Erythroblast (primary cell): ENCODE results near the gene TUBA4B.

Experiments
- GATA1 ChIP-seq: IDR thresholded peaks from 2 replicates; pipeline ENCODE4 v1.6.1; 2011; ENCODE audit warnings: low read depth, mild to moderate bottlenecking, control low read depth, low read length, moderate library complexity
- POLR2A ChIP-seq: IDR thresholded peaks from 2 replicates; pipeline ENCODE4 v1.6.1; 2011; ENCODE audit warnings: mild to moderate bottlenecking, low read length

DNA sequence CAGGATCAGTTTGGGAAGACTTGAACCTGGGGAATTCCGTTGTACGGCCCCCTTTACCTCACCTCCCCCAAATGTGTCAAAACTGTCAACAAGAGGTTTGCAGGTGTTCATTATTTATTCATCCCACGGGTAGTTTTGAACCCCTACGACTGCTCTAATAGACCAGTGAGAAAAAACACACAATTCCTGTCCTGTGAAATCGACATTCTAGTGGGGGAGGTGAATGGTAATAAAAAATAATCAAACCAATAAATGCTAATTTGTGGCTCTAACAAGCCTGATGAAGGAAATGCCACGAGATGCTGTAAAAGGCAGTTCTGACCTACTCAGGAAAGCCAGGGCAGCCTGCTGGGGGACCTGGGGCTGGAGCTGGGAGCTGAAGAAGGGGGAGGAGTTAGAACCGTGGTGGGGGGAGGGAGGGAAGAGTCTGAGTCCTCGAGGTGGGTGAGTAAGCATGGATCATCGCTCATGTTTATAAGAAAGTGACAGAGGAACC lies 25.7 kb downstream of the TUBA4B start:
- TF ChIP-seq POLR2A, result no peak
- no peak for TF ChIP-seq GATA1
